OCI-LY1 (cell line): Measurements from ENCODE around the gene SEL1L3.

Experiments
- H2AFZ ChIP-seq: fragments of 200-600 bp; sonication (generic), shearing (Covaris generic); 2 replicates; pipeline ENCODE4 v1.6.0; 2014; ENCODE audit warnings: antibody characterized with exemption, mild to moderate bottlenecking, low read length
- H3F3A ChIP-seq: fragments of 200-600 bp; sonication (generic), shearing (Covaris generic); 2 replicates; pipeline ENCODE4 v1.6.0; 2014; ENCODE audit warnings: mild to moderate bottlenecking, antibody characterized with exemption, low read length, moderate library complexity; ENCODE audit not compliant: insufficient read depth
- H3K27ac ChIP-seq: fragments of 200-600 bp; sonication (generic); 2 replicates; pipeline ENCODE4 v1.5.1; 2014; ENCODE audit warnings: low read length, mixed run types, mild to moderate bottlenecking, low read depth; ENCODE audit not compliant: poor library complexity, severe bottlenecking
- H3K27me3 ChIP-seq: fragments of 200-600 bp; sonication (generic); 2 replicates; pipeline ENCODE4 v1.6.0; 2014; ENCODE audit warnings: antibody characterized with exemption, mild to moderate bottlenecking, low read length, moderate library complexity; ENCODE audit not compliant: insufficient read depth
- H3K36me3 ChIP-seq: fragments of 200-600 bp; sonication (generic); 2 replicates; pipeline ENCODE4 v1.6.1; 2014; ENCODE audit warnings: mild to moderate bottlenecking, antibody characterized with exemption, low read length, moderate library complexity, mixed read lengths; ENCODE audit not compliant: insufficient read depth
- H3K4me1 ChIP-seq: fragments of 200-600 bp; sonication (generic); 2 replicates; pipeline ENCODE4 v1.5.1; 2014; ENCODE audit warnings: mild to moderate bottlenecking, low read length, moderate library complexity; ENCODE audit not compliant: insufficient read depth, severe bottlenecking
- H3K4me2 ChIP-seq: fragments of 200-600 bp; sonication (generic), shearing (Covaris generic); 2 replicates; pipeline ENCODE4 v1.6.1; 2014; ENCODE audit warnings: low read length
- H3K4me3 ChIP-seq: fragments of 200-600 bp; sonication (generic); 2 replicates; pipeline ENCODE4 v1.5.1; 2014; ENCODE audit warnings: low read length, low read depth, mild to moderate bottlenecking, mixed read lengths; ENCODE audit not compliant: poor library complexity, severe bottlenecking
- H3K79me2 ChIP-seq: fragments of 200-600 bp; shearing (Covaris generic); 2 replicates; pipeline ENCODE4 v1.6.1; 2016; ENCODE audit warnings: mixed run types, low read length, mixed read lengths; ENCODE audit not compliant: insufficient read depth
- H3K9ac ChIP-seq: fragments of 200-600 bp; sonication (generic), shearing (Covaris generic); 2 replicates; pipeline ENCODE4 v1.6.1; 2014; ENCODE audit warnings: mild to moderate bottlenecking, low read length, mixed read lengths
- H3K9me2 ChIP-seq: fragments of 200-600 bp; sonication (generic), shearing (Covaris generic); 2 replicates; pipeline ENCODE4 v1.6.1; 2014; ENCODE audit warnings: low read depth, mild to moderate bottlenecking, low read length, mixed read lengths
- H3K9me3 ChIP-seq: fragments of 200-600 bp; shearing (Covaris generic); 2 replicates; pipeline ENCODE4 v1.6.1; 2014; ENCODE audit warnings: low read length, mixed read lengths
- H4K20me1 ChIP-seq: fragments of 200-600 bp; sonication (generic), shearing (Covaris generic); 2 replicates; pipeline ENCODE4 v1.6.0; 2016; ENCODE audit warnings: mild to moderate bottlenecking, low read length; ENCODE audit not compliant: insufficient read depth
- CTCF ChIP-seq: fragments of 200-600 bp; sonication (generic), shearing (Covaris generic); IDR thresholded peaks from 2 replicates; pipeline ENCODE4 v1.5.1; 2017; ENCODE audit warnings: mild to moderate bottlenecking, antibody characterized with exemption, low read length, moderate library complexity, mixed read lengths
- EZH2 ChIP-seq: fragments of 200-600 bp; sonication (generic), shearing (Covaris generic); IDR thresholded peaks from 2 replicates; pipeline ENCODE4 v1.8.0; 2017; ENCODE audit warnings: borderline replicate concordance, mixed run types, mild to moderate bottlenecking, antibody characterized with exemption, low read length, moderate library complexity, mixed read lengths

SEL1L3 gene

GRCh38 chr4:25863831-25864418 lies 1.1 kb upstream of the SEL1L3 start:
- peak overlapping the region; percentile 90 for H3K4me2 ChIP-seq
- TF ChIP-seq CTCF (no peak), EZH2 (no peak)
- peaks cover 41% of the 10 kb centered on the region for H3K79me2 ChIP-seq
- no peaks in the 10 kb centered on the region for H3K9me2 ChIP-seq
- no peaks in the 10 kb centered on the region; the same call in 1 of the 2 replicates for H3F3A ChIP-seq
- peak overlapping the region; percentile 95 for H3K9ac ChIP-seq
- H3K4me3 ChIP-seq: peak overlapping the region; percentile 84
- peak overlapping the region; percentile 100 for H3K27ac ChIP-seq
- no peaks in the 10 kb centered on the region for H3K9me3 ChIP-seq
- H3K27me3 ChIP-seq: no peaks in the 10 kb centered on the region
- no peak overlapping the region for H2AFZ ChIP-seq
- peaks cover 22% of the 10 kb centered on the region; the same call in 1 of the 2 replicates for H3K36me3 ChIP-seq
- H3K4me1 ChIP-seq: peaks cover 81% of the 10 kb centered on the region
- H4K20me1 ChIP-seq: no peaks in the 10 kb centered on the region

GRCh38 chr4:25863347-25863784 lies 578 bp upstream of the SEL1L3 start:
- Histone ChIP-seq H3K36me3 (peaks cover 27% of the 10 kb centered on the region), H3K9ac (peak overlapping the region; percentile 95), H3K27ac (peak overlapping the region; percentile 100), H3K4me3 (peak overlapping the region; percentile 84), H2AFZ (no peak overlapping the region), H3K4me2 (peak overlapping the region; percentile 90), H3F3A (no peaks in the 10 kb centered on the region; the same call in 1 of the 2 replicates), H3K79me2 (peaks cover 46% of the 10 kb centered on the region), H3K9me3 (no peaks in the 10 kb centered on the region), H3K9me2 (no peaks in the 10 kb centered on the region), H3K27me3 (no peaks in the 10 kb centered on the region), H3K4me1 (peaks cover 80% of the 10 kb centered on the region), H4K20me1 (no peaks in the 10 kb centered on the region)
- TF ChIP-seq CTCF (peak; percentile 42; the same call in 1 of the 2 replicates), EZH2 (no peak)

DNA sequence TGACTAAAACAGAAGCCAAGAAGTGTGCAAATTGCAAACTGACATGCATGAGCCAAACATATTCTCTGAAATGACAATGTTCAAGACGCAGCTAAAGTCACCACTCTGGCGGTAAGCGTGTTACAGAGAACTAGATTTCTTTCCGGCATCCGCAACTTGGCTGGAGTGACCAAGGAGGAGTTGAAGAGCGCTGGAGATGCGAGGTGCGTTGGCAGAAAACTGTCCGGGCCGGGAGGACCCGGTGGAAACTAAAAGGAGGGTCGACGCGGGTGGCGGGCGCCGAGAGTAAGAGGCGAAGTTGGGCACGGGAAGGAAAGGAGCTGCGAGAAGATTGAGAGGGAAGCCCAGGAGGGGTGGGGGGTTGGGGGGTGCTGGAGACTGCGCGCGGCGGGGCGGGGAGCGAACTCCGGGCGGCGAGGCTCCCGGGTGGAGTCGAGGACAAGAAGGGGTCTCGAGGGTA lies 807 bp downstream of the SEL1L3 start:
- Histone ChIP-seq H3F3A (no peaks in the 10 kb centered on the region; the same call in 1 of the 2 replicates), H3K27ac (peak overlapping the region; percentile 89), H3K4me1 (peaks cover 80% of the 10 kb centered on the region), H4K20me1 (no peaks in the 10 kb centered on the region), H3K9ac (peak overlapping the region; percentile 94), H3K36me3 (peaks cover 34% of the 10 kb centered on the region), H3K9me2 (no peaks in the 10 kb centered on the region), H3K27me3 (no peaks in the 10 kb centered on the region), H3K4me2 (peak overlapping the region; percentile 98), H3K79me2 (peaks cover 60% of the 10 kb centered on the region), H3K9me3 (no peaks in the 10 kb centered on the region), H2AFZ (no peak overlapping the region), H3K4me3 (peak overlapping the region; percentile 80)
- TF ChIP-seq EZH2: no peak
- no peak for TF ChIP-seq CTCF
